ENCODE data around the gene RAB40B. TPM values are rescaled to one million over a fixed set of nuclear protein-coding genes. Genes with fewer than 3 reads are reported as not detected.

RAB40B gene
- total RNA-seq, 1 experiment from 2014 or later, result 6.3 TPM

GRCh38 chr17:82704886-82705285, 6.4 kb upstream of the RAB40B start:
- no peak for TF ChIP-seq CTCF (IDR thresholded peaks at IDR 0.05; ENCODE audit: unreplicated experiment)
- POLR2A ChIA-PET, result interaction anchor here (0.7 kb wide), 1 partner anchor 739 kb away, joined by 5 read pairs; no protein-coding TSS in a partner anchor
- Mint-ChIP-seq H3K4me1 (ENCODE audit: insufficient read depth, unreplicated experiment) (no peaks in the 10 kb centered on the region), H3K27ac (ENCODE audit: low read depth, unreplicated experiment) (no peak overlapping the region), H3K27me3 (ENCODE audit: insufficient read depth, unreplicated experiment) (no peaks in the 10 kb centered on the region), H3K36me3 (ENCODE audit: insufficient read depth, unreplicated experiment) (no peaks in the 10 kb centered on the region), H3K4me3 (ENCODE audit: unreplicated experiment) (no peak overlapping the region), H3K9me3 (ENCODE audit: unreplicated experiment) (no peaks in the 10 kb centered on the region)
- CTCF ChIA-PET, result no interaction called here
- no peak for DNase-seq (ENCODE audit: unreplicated experiment)
- intact Hi-C loops (cut with micrococcal nuclease), result no loop called here
- no TSS peak for BruUV-seq (replicated peaks)

GRCh38 chr17:82703935-82704865, 5.7 kb upstream of the RAB40B start:
- H3K36me3 Mint-ChIP-seq (ENCODE audit: insufficient read depth, unreplicated experiment), result no peaks in the 10 kb centered on the region
- no peak overlapping the region for H3K4me3 Mint-ChIP-seq (ENCODE audit: unreplicated experiment)
- no peaks in the 10 kb centered on the region for H3K27me3 Mint-ChIP-seq (ENCODE audit: insufficient read depth, unreplicated experiment)
- H3K9me3 Mint-ChIP-seq (ENCODE audit: unreplicated experiment), result no peaks in the 10 kb centered on the region
- TF ChIP-seq CTCF (IDR thresholded peaks at IDR 0.05; ENCODE audit: unreplicated experiment), result no peak
- ChIA-PET POLR2A (interaction anchor here (0.7 kb wide), 1 partner anchor 738 kb away, joined by 5 read pairs; no protein-coding TSS in a partner anchor), CTCF (no interaction called here)
- no peak overlapping the region for H3K27ac Mint-ChIP-seq (ENCODE audit: low read depth, unreplicated experiment)
- BruUV-seq (replicated peaks), result no TSS peak
- no peaks in the 10 kb centered on the region for H3K4me1 Mint-ChIP-seq (ENCODE audit: insufficient read depth, unreplicated experiment)
- no peak for DNase-seq (ENCODE audit: unreplicated experiment)
- intact Hi-C loops (cut with micrococcal nuclease), result no loop called here

GRCh38 chr17:82703036-82703745, 4.7 kb upstream of the RAB40B start:
- DNase-seq (ENCODE audit: unreplicated experiment), result no peak
- H3K4me3 Mint-ChIP-seq (ENCODE audit: unreplicated experiment), result no peak overlapping the region
- H3K9me3 Mint-ChIP-seq (ENCODE audit: unreplicated experiment), result no peaks in the 10 kb centered on the region
- no peak overlapping the region for H3K27ac Mint-ChIP-seq (ENCODE audit: low read depth, unreplicated experiment)
- H3K36me3 Mint-ChIP-seq (ENCODE audit: insufficient read depth, unreplicated experiment), result no peaks in the 10 kb centered on the region
- ChIA-PET POLR2A (no interaction called here), CTCF (no interaction called here)
- BruUV-seq (replicated peaks), result no TSS peak
- H3K27me3 Mint-ChIP-seq (ENCODE audit: insufficient read depth, unreplicated experiment), result no peaks in the 10 kb centered on the region
- no peak for TF ChIP-seq CTCF (IDR thresholded peaks at IDR 0.05; ENCODE audit: unreplicated experiment)
- no peaks in the 10 kb centered on the region for H3K4me1 Mint-ChIP-seq (ENCODE audit: insufficient read depth, unreplicated experiment)
- intact Hi-C loops (cut with micrococcal nuclease), result no loop called here

- Mint-ChIP-seq H3K9me3 (ENCODE audit: unreplicated experiment) (no peaks in the 10 kb centered on the region), H3K4me3 (ENCODE audit: unreplicated experiment) (no peak overlapping the region), H3K36me3 (ENCODE audit: insufficient read depth, unreplicated experiment) (no peaks in the 10 kb centered on the region), H3K27ac (ENCODE audit: low read depth, unreplicated experiment) (no peak overlapping the region), H3K4me1 (ENCODE audit: insufficient read depth, unreplicated experiment) (no peaks in the 10 kb centered on the region), H3K27me3 (ENCODE audit: insufficient read depth, unreplicated experiment) (no peaks in the 10 kb centered on the region)
- CTCF ChIA-PET, result interaction anchor here (0.6 kb wide), 1 partner anchor 364 kb away, joined by 3 read pairs; no protein-coding TSS in a partner anchor
- POLR2A ChIA-PET, result interaction anchor here (0.6 to 0.7 kb wide), 3 partner anchors 9 to 204 kb away, joined by 3 read pairs; no protein-coding TSS in a partner anchor
- intact Hi-C loops (cut with micrococcal nuclease), result no loop called here
- no peak for DNase-seq (ENCODE audit: unreplicated experiment)
- no peak for TF ChIP-seq CTCF (IDR thresholded peaks at IDR 0.05; ENCODE audit: unreplicated experiment)
- no TSS peak for BruUV-seq (replicated peaks)
These were observed 3.9 kb upstream of the RAB40B start for GRCh38 chr17:82702231-82702927.
